ENCODE results near the gene C1QTNF4. TPM values are rescaled to one million over a fixed set of nuclear protein-coding genes. Genes with fewer than 3 reads are reported as not detected.

Gene C1QTNF4
- total and polyA plus RNA-seq, 2 of the 13 experiments (the other 11 are each of a cell fraction or from before 2014, with no cell fraction given) = not detected

DNA sequence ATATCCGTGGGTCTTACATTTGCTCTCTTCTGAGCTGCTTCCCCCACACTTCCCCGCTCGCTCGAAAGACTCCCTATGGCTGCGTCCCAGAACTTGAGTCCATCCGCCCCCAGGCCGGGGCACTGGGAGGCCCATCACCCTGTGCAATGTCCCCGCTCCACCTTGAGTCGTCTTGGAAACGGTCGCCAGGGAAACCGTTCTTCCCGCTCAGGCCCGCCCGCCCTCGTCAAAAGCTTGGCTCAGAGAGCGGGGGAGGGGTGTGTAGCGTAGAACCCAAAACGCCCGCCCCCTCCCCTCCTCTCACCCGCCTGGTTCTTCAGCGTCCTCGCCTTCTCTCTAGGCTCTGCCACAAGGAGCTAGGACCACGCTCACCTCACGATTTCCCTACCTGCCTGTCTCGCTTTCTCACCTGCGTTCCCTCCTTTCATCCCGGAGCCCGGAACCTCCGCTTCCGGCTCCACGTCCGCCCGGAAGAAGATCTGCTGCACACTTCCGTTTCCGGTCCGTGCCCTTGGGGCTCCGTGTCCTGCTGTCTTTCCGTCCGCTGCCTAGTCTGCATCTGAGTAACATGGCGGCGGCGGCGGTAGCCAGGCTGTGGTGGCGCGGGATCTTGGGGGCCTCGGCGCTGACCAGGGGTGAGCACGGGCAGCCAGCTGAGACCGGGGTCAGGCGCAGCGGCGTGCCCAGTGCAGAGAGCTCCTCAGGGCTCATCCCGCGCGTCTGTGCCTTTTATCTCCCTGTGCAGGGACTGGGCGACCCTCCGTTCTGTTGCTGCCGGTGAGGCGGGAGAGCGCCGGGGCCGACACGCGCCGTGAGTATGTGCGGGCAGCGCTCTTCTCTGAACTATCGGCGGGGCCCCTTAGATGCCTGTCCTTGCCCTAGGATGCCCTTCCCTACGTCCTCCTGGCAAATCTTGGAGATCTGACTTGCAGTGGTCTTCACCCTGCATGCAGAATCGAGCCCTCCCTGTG, 15.4 kb downstream of the C1QTNF4 start, which contains the start of the genes KBTBD4 and NDUFS3 (continued):
- no peak; the same call in 1 of the 2 replicates for TF ChIP-seq ZNF670 (CRISPR knock-in tag; IDR thresholded peaks at IDR 0.05; ENCODE audit: borderline replicate concordance)
- TF ChIP-seq THYN1 (CRISPR knock-in tag; IDR thresholded peaks at IDR 0.05; ENCODE audit: borderline replicate concordance, low read depth) = no peak
- TF ChIP-seq ASH2L (IDR thresholded peaks at IDR 0.05; ENCODE audit: insufficient read length, low read depth, low read length) = peak; percentile 100
- TF ChIP-seq, protein P1, sequence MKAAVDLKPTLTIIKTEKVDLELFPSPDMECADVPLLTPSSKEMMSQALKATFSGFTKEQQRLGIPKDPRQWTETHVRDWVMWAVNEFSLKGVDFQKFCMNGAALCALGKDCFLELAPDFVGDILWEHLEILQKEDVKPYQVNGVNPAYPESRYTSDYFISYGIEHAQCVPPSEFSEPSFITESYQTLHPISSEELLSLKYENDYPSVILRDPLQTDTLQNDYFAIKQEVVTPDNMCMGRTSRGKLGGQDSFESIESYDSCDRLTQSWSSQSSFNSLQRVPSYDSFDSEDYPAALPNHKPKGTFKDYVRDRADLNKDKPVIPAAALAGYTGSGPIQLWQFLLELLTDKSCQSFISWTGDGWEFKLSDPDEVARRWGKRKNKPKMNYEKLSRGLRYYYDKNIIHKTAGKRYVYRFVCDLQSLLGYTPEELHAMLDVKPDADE (CRISPR knock-in tag; IDR thresholded peaks at IDR 0.05) = no peak
- TF ChIP-seq TBX3 (IDR thresholded peaks at IDR 0.05; ENCODE audit: borderline replicate concordance) = no peak
- peak; percentile 95 for TF ChIP-seq SPEN (CRISPR knock-in tag; IDR thresholded peaks at IDR 0.05; ENCODE audit: low read depth)
- no peak for TF ChIP-seq ADNP (CRISPR knock-in tag; IDR thresholded peaks at IDR 0.05)
- TF ChIP-seq, protein P2, sequence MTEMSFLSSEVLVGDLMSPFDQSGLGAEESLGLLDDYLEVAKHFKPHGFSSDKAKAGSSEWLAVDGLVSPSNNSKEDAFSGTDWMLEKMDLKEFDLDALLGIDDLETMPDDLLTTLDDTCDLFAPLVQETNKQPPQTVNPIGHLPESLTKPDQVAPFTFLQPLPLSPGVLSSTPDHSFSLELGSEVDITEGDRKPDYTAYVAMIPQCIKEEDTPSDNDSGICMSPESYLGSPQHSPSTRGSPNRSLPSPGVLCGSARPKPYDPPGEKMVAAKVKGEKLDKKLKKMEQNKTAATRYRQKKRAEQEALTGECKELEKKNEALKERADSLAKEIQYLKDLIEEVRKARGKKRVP (CRISPR knock-in tag; IDR thresholded peaks at IDR 0.05) = peak in 1 of 2 experiments; percentile 46; a peak in 1 of 4 replicates
- peak; percentile 64; the same call in 1 of the 2 replicates for TF ChIP-seq TOE1 (CRISPR knock-in tag; IDR thresholded peaks at IDR 0.05)
- TF ChIP-seq TOPORS (CRISPR knock-in tag; IDR thresholded peaks at IDR 0.05) = peak; percentile 99
- peak; percentile 70; the same call in 1 of the 2 replicates for TF ChIP-seq ZNF136 (CRISPR knock-in tag; IDR thresholded peaks at IDR 0.05; ENCODE audit: low read depth)
- TF ChIP-seq YY1 (IDR thresholded peaks at IDR 0.05; ENCODE audit: insufficient read depth, insufficient replicate concordance, low read depth, low read length) = peak; percentile 97
- no peak for TF ChIP-seq ZNF337 (CRISPR knock-in tag; IDR thresholded peaks at IDR 0.05; ENCODE audit: borderline replicate concordance, low read depth)
- no peak for TF ChIP-seq NCOA5 (CRISPR knock-in tag; IDR thresholded peaks at IDR 0.05)
- TF ChIP-seq ZNF20 (CRISPR knock-in tag; IDR thresholded peaks at IDR 0.05) = no peak
- no peak for TF ChIP-seq SNRNP70 (IDR thresholded peaks at IDR 0.05; ENCODE audit: low read depth, low read length)
- TF ChIP-seq, protein P3, sequence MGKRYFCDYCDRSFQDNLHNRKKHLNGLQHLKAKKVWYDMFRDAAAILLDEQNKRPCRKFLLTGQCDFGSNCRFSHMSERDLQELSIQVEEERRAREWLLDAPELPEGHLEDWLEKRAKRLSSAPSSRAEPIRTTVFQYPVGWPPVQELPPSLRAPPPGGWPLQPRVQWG (CRISPR knock-in tag; IDR thresholded peaks at IDR 0.05; ENCODE audit: borderline replicate concordance, low read depth) = no peak
- peak; percentile 64 for TF ChIP-seq CREB1 (IDR thresholded peaks at IDR 0.05)
- peak; percentile 78 for TF ChIP-seq CREB1 (CRISPR knock-in tag; IDR thresholded peaks at IDR 0.05)
- TF ChIP-seq SIN3A (IDR thresholded peaks at IDR 0.05; ENCODE audit: borderline replicate concordance, low read depth, low read length) = peak; percentile 95
- TF ChIP-seq, protein P4, sequence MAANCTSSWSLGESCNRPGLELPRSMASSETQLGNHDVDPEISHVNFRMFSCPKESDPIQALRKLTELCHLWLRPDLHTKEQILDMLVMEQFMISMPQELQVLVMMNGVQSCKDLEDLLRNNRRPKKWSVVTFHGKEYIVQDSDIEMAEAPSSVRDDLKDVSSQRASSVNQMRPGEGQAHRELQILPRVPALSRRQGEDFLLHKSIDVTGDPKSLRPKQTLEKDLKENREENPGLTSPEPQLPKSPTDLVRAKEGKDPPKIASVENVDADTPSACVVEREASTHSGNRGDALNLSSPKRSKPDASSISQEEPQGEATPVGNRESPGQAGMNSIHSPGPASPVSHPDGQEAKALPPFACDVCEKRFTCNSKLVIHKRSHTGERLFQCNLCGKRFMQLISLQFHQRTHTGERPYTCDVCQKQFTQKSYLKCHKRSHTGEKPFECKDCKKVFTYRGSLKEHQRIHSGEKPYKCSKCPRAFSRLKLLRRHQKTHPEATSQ (CRISPR knock-in tag; IDR thresholded peaks at IDR 0.05; ENCODE audit: borderline replicate concordance) = peak; percentile 94
